Neural crest cell (in vitro differentiated cells): ENCODE results near the gene DNAH11. TPM values are rescaled to one million over a fixed set of nuclear protein-coding genes. Genes with fewer than 3 reads are reported as not detected.
"Not testable (repeated sequence)": the region's sequence is repeated elsewhere in the genome, so short reads cannot be mapped to it uniquely, and the experiment has no call there.

ENCODE experiments used
- DNase-seq: peaks from one replicate; pipeline ENCODE4 v3.0.0; 2021; ENCODE audit warnings: low read depth, mixed read lengths, low spot score
- H3K27ac Mint-ChIP-seq: one replicate; pipeline ENCODE4 v1.8.0; 2021; ENCODE audit warnings: mild to moderate bottlenecking, mixed read lengths; ENCODE audit not compliant: unreplicated experiment
- H3K27me3 Mint-ChIP-seq: 2 replicates; pipeline ENCODE4 v1.8.0; 2021; ENCODE audit warnings: low read depth, mild to moderate bottlenecking, mixed read lengths
- H3K36me3 Mint-ChIP-seq: 2 replicates; pipeline ENCODE4 v1.8.0; 2021; ENCODE audit warnings: low read depth, mild to moderate bottlenecking, mixed read lengths
- H3K4me1 Mint-ChIP-seq: 2 replicates; pipeline ENCODE4 v1.8.0; 2021; ENCODE audit warnings: mixed read lengths
- H3K4me3 Mint-ChIP-seq: one replicate; pipeline ENCODE4 v1.8.0; 2021; ENCODE audit warnings: mild to moderate bottlenecking, mixed read lengths
- H3K9me3 Mint-ChIP-seq: 2 replicates; pipeline ENCODE4 v1.8.0; 2021; ENCODE audit warnings: mixed read lengths
- total RNA-seq: library from RNA; stranded (reverse); gene quantifications from 2 replicates; pipeline ENCODE4 v1.2.1, GENCODE V29; 2021
- TF ChIP-seq, protein P1 (sequence below): fragments of 200-600 bp; sonication (generic); conservative IDR thresholded peaks from 2 replicates; pipeline ENCODE4 v1.5.0; 2021; ENCODE audit warnings: antibody characterized with exemption, mild to moderate bottlenecking

The DNAH11 gene
- total RNA-seq, 1 donor from 2014 or later: 0.63 TPM

DNA sequence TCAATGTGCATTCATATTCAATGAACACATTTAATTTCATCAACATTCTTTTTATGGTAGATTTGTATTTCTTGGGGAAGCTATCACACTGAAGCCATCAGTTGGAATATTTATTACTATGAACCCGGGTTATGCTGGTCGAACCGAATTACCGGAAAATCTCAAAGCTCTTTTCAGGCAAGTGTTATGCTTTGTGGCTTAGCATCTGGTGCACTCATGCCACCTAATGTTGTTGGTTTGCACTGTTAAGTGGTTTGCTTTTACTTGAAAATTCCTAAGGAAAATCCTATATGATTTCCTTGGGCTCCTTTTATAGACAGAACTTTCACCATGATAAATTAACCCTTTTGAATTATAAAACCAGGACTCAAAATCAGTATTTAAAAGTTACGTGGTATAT, 147.9 kb downstream of the DNAH11 start:
- no peak overlapping the region for H3K4me3 Mint-ChIP-seq
- TF ChIP-seq, protein P1, sequence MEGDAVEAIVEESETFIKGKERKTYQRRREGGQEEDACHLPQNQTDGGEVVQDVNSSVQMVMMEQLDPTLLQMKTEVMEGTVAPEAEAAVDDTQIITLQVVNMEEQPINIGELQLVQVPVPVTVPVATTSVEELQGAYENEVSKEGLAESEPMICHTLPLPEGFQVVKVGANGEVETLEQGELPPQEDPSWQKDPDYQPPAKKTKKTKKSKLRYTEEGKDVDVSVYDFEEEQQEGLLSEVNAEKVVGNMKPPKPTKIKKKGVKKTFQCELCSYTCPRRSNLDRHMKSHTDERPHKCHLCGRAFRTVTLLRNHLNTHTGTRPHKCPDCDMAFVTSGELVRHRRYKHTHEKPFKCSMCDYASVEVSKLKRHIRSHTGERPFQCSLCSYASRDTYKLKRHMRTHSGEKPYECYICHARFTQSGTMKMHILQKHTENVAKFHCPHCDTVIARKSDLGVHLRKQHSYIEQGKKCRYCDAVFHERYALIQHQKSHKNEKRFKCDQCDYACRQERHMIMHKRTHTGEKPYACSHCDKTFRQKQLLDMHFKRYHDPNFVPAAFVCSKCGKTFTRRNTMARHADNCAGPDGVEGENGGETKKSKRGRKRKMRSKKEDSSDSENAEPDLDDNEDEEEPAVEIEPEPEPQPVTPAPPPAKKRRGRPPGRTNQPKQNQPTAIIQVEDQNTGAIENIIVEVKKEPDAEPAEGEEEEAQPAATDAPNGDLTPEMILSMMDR: no peak
- no peaks in the 10 kb centered on the region for H3K4me1 Mint-ChIP-seq
- no peak overlapping the region for H3K27ac Mint-ChIP-seq
- H3K36me3 Mint-ChIP-seq: no peaks in the 10 kb centered on the region
- no peaks in the 10 kb centered on the region for H3K27me3 Mint-ChIP-seq
- H3K9me3 Mint-ChIP-seq: peaks cover 2% of the 10 kb centered on the region
- DNase-seq: no peak

DNA sequence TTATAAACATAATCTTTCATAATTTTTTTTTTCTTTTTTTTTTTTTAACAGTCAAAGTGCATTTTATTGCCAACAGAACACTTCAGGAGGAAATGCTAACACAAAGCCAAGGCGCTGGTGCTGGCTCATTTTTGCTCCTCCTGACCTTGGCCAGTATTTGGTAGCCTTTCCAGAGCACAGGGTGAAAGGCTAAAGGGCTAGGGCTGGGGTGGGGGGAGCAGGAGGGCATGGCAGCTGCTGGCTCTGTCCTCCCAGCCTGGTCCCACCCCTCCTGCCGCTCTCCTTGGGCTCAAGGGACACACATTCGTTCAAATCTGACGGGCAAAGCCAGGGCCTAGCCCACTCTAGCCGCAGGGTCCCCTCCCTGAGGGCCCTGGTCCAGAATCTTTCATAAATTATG, 148.3 kb downstream of the DNAH11 start:
- not testable (repeated sequence) for H3K9me3 Mint-ChIP-seq, H3K4me3 Mint-ChIP-seq, H3K36me3 Mint-ChIP-seq, H3K27ac Mint-ChIP-seq, H3K27me3 Mint-ChIP-seq, H3K4me1 Mint-ChIP-seq, DNase-seq

DNA sequence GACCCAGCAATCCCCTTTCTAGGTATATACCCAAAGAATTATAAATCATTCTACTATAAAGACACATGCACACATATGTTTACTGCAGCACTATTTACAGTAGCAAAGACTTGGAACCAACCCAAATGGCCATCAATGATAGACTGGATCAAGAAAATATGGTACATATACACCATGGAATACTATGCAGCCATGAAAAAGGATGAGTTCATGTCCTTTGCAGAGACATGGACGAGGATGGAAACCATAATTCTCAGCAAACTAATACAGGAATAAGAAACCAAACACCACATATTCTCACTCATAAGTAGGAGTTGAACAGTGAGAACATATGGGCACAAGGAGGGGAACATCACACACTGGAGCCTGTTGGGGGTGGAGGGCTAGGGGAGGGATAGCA, 157.7 kb downstream of the DNAH11 start:
- H3K27ac Mint-ChIP-seq, DNase-seq, H3K9me3 Mint-ChIP-seq, H3K4me3 Mint-ChIP-seq, H3K4me1 Mint-ChIP-seq, H3K36me3 Mint-ChIP-seq, H3K27me3 Mint-ChIP-seq: not testable (repeated sequence)

DNA sequence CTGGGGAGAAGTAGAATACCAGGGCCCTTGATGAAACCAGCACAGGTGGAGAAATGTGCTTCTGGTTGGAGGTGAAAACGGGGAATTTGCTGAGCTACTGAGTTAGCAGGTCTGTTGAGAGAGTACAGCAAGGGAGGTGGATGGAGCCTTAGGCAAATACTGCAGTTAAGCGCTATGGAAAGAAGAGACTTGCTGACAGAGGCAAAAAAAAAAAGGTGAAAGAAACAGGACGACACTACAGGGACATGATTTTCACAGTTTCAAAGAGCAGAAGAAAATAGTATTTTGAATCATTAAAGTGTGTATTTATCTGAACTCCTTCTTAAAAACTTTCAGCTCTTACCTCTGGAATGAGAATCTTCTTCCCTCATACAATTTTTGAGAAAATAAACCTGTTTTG, 159.5 kb downstream of the DNAH11 start:
- no peaks in the 10 kb centered on the region for H3K27me3 Mint-ChIP-seq
- H3K4me3 Mint-ChIP-seq: no peak overlapping the region
- H3K9me3 Mint-ChIP-seq: no peaks in the 10 kb centered on the region
- TF ChIP-seq, protein P1: no peak
- no peaks in the 10 kb centered on the region for H3K4me1 Mint-ChIP-seq
- DNase-seq: no peak
- H3K36me3 Mint-ChIP-seq: no peaks in the 10 kb centered on the region
- no peak overlapping the region for H3K27ac Mint-ChIP-seq

DNA sequence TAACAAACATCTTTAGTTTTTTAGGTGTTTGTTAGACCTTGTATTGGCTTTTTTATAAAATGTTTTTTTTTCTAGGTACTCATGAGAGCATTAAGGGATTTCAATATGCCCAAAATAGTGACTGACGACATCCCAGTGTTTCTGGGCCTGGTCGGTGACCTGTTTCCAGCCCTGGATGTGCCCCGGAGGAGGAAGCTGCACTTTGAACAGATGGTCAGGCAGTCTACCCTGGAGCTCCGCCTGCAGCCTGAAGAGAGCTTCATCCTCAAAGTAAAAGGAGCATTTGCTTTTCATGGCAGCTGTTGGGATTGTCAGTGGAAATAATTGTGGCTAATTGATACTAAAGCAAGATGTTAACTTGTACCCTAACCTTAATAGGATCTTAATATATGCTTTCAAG, 161.5 kb downstream of the DNAH11 start:
- no peaks in the 10 kb centered on the region for H3K36me3 Mint-ChIP-seq
- no peak for DNase-seq
- H3K9me3 Mint-ChIP-seq: no peaks in the 10 kb centered on the region
- no peaks in the 10 kb centered on the region for H3K27me3 Mint-ChIP-seq
- no peak overlapping the region for H3K4me3 Mint-ChIP-seq
- no peak overlapping the region for H3K27ac Mint-ChIP-seq
- TF ChIP-seq, protein P1: no peak
- no peaks in the 10 kb centered on the region for H3K4me1 Mint-ChIP-seq

DNA sequence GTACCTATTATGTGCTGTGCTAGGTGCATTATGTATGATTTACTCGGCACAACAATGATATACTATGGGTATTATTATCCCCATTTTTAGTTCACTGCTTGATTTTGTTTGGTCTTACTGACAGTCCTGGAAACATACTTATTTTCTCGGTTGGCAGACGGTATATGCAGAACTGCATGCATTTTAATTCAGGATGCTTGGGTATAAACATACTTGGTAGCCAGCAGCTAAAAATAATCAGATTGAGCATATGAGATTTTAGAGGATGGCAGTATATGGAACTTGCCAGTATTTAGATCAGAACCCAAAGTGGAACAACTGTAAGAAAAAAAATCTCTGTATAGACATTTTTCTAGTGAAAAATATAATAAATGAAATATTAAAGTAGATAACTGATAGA, 163.3 kb downstream of the DNAH11 start:
- TF ChIP-seq, protein P1: no peak
- Mint-ChIP-seq H3K4me1 (no peaks in the 10 kb centered on the region), H3K27ac (no peak overlapping the region), H3K4me3 (no peak overlapping the region), H3K27me3 (no peaks in the 10 kb centered on the region), H3K9me3 (no peaks in the 10 kb centered on the region), H3K36me3 (no peaks in the 10 kb centered on the region)
- no peak for DNase-seq

DNA sequence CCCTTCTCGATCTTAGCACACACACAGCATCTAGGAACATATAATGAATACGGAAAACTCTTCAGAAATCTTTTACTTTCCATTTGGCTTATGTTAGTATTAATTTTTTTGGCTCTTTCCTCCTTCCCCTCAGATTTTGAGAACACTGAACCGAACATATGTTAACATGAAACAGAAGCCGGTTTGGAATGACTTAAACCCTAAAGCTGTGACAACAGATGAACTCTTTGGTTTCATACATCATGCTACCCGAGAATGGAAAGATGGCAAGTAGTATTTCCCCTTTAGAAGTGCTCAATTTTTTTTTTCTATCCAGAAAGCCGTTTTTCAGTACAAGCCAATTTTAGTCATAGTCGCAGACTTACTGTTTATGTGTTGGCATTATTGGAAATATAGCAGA, 164.7 kb downstream of the DNAH11 start:
- TF ChIP-seq, protein P1: no peak
- no peak overlapping the region for H3K4me3 Mint-ChIP-seq
- no peaks in the 10 kb centered on the region for H3K27me3 Mint-ChIP-seq
- DNase-seq: no peak
- no peaks in the 10 kb centered on the region for H3K4me1 Mint-ChIP-seq
- no peak overlapping the region for H3K27ac Mint-ChIP-seq
- H3K36me3 Mint-ChIP-seq: no peaks in the 10 kb centered on the region
- no peaks in the 10 kb centered on the region for H3K9me3 Mint-ChIP-seq
